Activated naive CD4-positive, alpha-beta T cell treated with anti-CD3 and anti-CD28 coated beads, Interleukin-2, amount 50 U/mL, for 72 hours (primary cell): Measurements from ENCODE around the gene SLC7A14. TPM values are rescaled to one million over a fixed set of nuclear protein-coding genes. Genes with fewer than 3 reads are reported as not detected.

ENCODE experiments used
- ATAC-seq, 2 donors: fragments of 150-1000 bp; cut with Tn5 transposase; 2 replicates each; pipeline ENCODE4 v1.10.0; 2021; ENCODE audit warnings: mild to moderate bottlenecking in 2 of 2, moderate library complexity in 2 of 2
- DNase-seq, 2 donors: peaks; one replicate each; pipeline ENCODE4 v3.0.0; 2021 to 2022; ENCODE audit warnings: low spot score in 2 of 2
- H3K27ac Mint-ChIP-seq, 2 donors: one replicate each; pipeline ENCODE4 v1.8.0; 2022; ENCODE audit warnings: mild to moderate bottlenecking in 2 of 2, mixed read lengths in 2 of 2
- H3K36me3 Mint-ChIP-seq, 2 donors: one replicate each; pipeline ENCODE4 v1.8.0; 2022; ENCODE audit warnings: mixed read lengths in 2 of 2
- H3K9me3 Mint-ChIP-seq, 2 donors: one replicate each; pipeline ENCODE4 v1.8.0; 2022; ENCODE audit warnings: mixed read lengths in 2 of 2
- total RNA-seq, 2 donors: library from RNA; stranded (reverse); gene quantifications; one replicate each; pipeline ENCODE4 v1.2.3, GENCODE V29; 2022

The SLC7A14 gene
- total RNA-seq, 2 donors from 2014 or later: not detected

- H3K36me3 Mint-ChIP-seq: no peaks in the 10 kb centered on the region
- no peak for ATAC-seq
- no peaks in the 10 kb centered on the region for H3K9me3 Mint-ChIP-seq
- DNase-seq: no peak
- H3K27ac Mint-ChIP-seq: no peak overlapping the region
Observed at GRCh38 chr3:170524073-170524472, 61.8 kb downstream of the SLC7A14 start.

GRCh38 chr3:170523248-170523647, 62.6 kb downstream of the SLC7A14 start:
- Mint-ChIP-seq H3K9me3 (no peaks in the 10 kb centered on the region), H3K27ac (no peak overlapping the region), H3K36me3 (no peaks in the 10 kb centered on the region)
- ATAC-seq: peak in 1 of 2 donors; percentile 47
- no peak for DNase-seq

GRCh38 chr3:170522201-170522600, 63.7 kb downstream of the SLC7A14 start:
- DNase-seq (no peak), ATAC-seq (no peak)
- Mint-ChIP-seq H3K36me3 (no peaks in the 10 kb centered on the region), H3K9me3 (no peaks in the 10 kb centered on the region), H3K27ac (no peak overlapping the region)

DNA sequence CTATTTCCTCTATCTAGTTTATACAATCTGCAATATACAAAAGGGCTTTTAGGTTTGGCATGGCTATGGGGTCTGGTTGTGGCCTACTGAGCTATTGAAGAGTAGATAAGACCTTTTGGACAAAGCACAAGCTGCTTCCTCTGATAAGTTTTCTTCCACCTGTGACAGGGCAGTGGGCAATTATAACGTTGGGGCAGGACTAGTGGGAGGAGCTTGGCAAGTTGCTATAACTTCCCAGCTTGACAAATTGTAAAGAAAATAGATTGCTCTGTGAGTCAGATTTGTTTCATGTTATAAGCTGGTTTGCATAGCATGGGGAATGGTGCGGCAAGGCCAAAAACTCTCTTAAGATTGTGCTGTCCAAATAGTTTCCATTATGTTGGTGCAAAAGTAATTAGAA, 64.9 kb downstream of the SLC7A14 start:
- H3K27ac Mint-ChIP-seq: no peak overlapping the region
- H3K9me3 Mint-ChIP-seq: no peaks in the 10 kb centered on the region
- no peaks in the 10 kb centered on the region for H3K36me3 Mint-ChIP-seq
- no peak for DNase-seq
- no peak for ATAC-seq

GRCh38 chr3:170517242-170517945, 68.5 kb downstream of the SLC7A14 start:
- DNase-seq: no peak
- no peak for ATAC-seq
- Mint-ChIP-seq H3K27ac (no peak overlapping the region), H3K9me3 (no peaks in the 10 kb centered on the region), H3K36me3 (no peaks in the 10 kb centered on the region)

DNA sequence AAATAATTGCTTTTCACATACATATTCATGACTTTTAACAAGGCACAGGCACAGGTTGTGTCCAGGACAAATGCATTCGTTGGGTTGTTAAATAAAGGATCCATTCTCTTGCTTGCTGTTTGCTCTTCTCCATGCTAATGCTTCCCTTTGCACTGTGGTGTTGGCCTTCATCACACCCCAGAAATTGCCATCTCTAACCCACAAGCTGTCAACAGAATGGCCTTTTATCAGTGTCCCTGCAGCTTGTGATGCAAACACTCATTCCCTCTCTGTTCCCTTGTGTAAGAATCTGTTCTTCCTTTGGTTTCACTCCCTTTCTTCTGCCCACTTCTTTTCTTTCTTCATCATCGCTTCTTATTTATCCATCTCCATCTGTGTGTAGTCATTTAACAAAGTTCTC, 72.2 kb downstream of the SLC7A14 start:
- ATAC-seq (no peak), DNase-seq (no peak)
- H3K9me3 Mint-ChIP-seq: no peaks in the 10 kb centered on the region
- H3K27ac Mint-ChIP-seq: no peak overlapping the region
- no peaks in the 10 kb centered on the region for H3K36me3 Mint-ChIP-seq

DNA sequence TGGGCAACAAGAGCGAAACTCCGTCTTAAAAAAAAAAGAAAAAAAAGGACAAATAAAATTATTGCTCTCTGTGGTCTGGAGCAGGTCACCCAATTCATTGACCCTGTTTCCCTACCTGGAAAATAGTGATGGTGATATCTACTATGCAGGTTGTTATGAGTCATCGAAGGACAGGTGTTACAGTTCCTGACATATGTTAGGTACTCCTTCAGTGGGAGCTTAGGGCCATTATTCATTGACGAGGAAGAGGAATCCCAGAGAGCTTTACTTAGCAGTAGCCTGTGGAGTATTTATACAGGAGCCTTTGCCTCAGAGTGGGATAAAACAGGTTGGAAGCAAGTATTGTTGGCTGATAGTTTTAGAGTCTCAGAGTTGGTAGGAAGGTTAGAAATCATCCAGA, 74.5 kb downstream of the SLC7A14 start:
- ATAC-seq (no peak), DNase-seq (no peak)
- Mint-ChIP-seq H3K36me3 (no peaks in the 10 kb centered on the region), H3K9me3 (no peaks in the 10 kb centered on the region), H3K27ac (no peak overlapping the region)

- no peaks in the 10 kb centered on the region for H3K9me3 Mint-ChIP-seq
- no peak for ATAC-seq
- no peaks in the 10 kb centered on the region for H3K36me3 Mint-ChIP-seq
- H3K27ac Mint-ChIP-seq: no peak overlapping the region
- no peak for DNase-seq
Observed at GRCh38 chr3:170508839-170509238, 77.0 kb downstream of the SLC7A14 start.

- H3K9me3 Mint-ChIP-seq: no peaks in the 10 kb centered on the region
- H3K27ac Mint-ChIP-seq: no peak overlapping the region
- DNase-seq: no peak
- ATAC-seq: no peak
- H3K36me3 Mint-ChIP-seq: no peaks in the 10 kb centered on the region
Observed at GRCh38 chr3:170508291-170508690, 77.6 kb downstream of the SLC7A14 start.

DNA sequence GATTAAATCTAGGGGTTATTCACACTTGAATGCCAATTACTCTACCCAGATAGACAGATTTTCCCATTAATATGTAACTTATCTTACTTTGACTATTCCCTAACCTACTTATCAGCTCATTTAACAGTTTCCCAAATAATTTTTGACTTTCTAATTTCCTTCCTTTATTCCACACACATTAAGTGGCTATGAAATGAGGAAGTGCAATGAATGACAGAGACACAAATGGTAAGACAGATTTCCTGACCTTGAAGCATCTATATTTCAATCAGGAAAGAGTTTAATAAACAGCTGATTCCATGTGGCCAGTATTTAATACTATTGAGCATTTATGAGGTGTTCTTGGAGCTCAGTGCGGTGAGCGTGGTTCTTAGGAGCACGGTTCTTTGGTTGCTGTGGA, 78.8 kb downstream of the SLC7A14 start:
- Mint-ChIP-seq H3K36me3 (no peaks in the 10 kb centered on the region), H3K9me3 (no peaks in the 10 kb centered on the region), H3K27ac (no peak overlapping the region)
- ATAC-seq (no peak), DNase-seq (no peak)

- H3K9me3 Mint-ChIP-seq: no peaks in the 10 kb centered on the region
- no peaks in the 10 kb centered on the region for H3K36me3 Mint-ChIP-seq
- H3K27ac Mint-ChIP-seq: no peak overlapping the region
- DNase-seq (no peak), ATAC-seq (no peak)
Observed at GRCh38 chr3:170506556-170506955, 79.3 kb downstream of the SLC7A14 start.

DNA sequence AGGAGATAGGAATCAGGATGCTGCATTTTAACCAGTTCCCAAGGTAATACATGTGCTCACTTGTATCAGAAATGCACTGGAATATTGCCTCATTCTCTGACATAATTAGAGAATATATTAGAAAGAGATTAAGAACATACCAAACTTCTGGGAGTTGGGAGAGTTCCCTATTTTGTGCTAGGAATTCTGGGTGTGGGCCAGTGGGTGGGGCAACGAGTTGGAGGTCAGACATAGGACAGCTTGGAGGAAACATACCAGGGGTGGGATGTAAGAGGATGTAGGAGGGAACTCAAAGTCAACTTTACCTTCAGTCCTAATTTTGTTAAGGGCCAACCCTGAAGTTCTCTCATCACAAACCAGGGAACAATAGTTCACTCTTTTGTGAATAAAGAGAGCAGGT, 83.6 kb downstream of the SLC7A14 start:
- no peak overlapping the region for H3K27ac Mint-ChIP-seq
- ATAC-seq: no peak
- DNase-seq: no peak

DNA sequence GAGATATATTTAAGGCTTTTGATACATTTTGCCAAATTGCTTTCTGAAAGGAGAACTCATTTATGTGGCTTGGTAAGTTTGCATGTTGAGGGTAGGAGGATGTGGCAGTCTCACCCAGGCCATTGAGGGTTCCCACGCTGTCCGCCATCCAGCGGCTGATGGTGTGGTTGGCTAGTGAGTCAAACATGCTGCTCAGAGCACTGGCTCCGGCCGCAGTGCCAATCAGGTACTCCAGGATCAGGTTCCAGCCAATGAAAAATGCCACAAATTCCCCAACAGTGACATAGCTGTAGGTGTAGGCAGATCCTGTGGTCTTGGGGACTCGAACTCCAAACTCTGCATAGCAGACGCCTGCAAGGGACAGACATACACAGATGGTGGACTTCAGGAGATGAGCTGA, 84.9 kb downstream of the SLC7A14 start:
- ATAC-seq: no peak
- Mint-ChIP-seq H3K27ac (no peak overlapping the region), H3K9me3 (no peaks in the 10 kb centered on the region), H3K36me3 (no peaks in the 10 kb centered on the region)
- DNase-seq: no peak

More for the DNA sequence above, 83.6 kb downstream of the SLC7A14 start:
- no peaks in the 10 kb centered on the region for H3K36me3 Mint-ChIP-seq
- no peaks in the 10 kb centered on the region for H3K9me3 Mint-ChIP-seq

- DNase-seq (no peak), ATAC-seq (no peak)
- Mint-ChIP-seq H3K27ac (no peak overlapping the region), H3K9me3 (no peaks in the 10 kb centered on the region), H3K36me3 (no peaks in the 10 kb centered on the region)
Observed at GRCh38 chr3:170500462-170500861, 85.4 kb downstream of the SLC7A14 start.

DNA sequence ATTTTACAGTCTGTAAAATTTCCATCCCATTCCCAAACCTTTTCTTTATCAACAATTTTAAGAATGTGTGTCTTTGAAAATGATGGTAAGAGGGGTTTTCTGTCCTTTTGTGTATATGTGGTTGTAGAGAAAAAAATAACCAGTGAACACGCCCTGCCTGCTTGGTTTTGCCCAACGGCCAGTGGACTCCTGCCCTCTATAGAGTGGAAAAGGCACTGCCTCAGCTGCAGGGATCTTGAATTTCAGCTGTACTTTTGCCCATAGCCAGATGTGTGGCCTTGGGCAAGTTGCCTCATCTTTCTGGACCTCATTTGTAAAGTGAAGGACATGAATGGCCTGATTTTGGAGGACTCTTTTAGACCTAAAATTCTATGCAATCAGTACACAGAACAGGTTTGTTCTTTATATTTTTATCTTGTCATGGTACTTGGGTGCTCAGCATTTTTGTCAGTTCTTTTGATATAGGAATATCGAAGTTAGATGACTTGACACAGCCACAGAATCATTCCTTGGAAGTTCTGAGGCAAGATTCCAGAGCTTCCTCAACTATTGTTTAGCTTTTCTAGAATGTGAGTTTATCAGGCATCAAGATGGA, 86.2 kb downstream of the SLC7A14 start:
- ATAC-seq: no peak
- DNase-seq: no peak
- H3K27ac Mint-ChIP-seq: no peak overlapping the region
- H3K36me3 Mint-ChIP-seq: no peaks in the 10 kb centered on the region
- no peaks in the 10 kb centered on the region for H3K9me3 Mint-ChIP-seq

DNA sequence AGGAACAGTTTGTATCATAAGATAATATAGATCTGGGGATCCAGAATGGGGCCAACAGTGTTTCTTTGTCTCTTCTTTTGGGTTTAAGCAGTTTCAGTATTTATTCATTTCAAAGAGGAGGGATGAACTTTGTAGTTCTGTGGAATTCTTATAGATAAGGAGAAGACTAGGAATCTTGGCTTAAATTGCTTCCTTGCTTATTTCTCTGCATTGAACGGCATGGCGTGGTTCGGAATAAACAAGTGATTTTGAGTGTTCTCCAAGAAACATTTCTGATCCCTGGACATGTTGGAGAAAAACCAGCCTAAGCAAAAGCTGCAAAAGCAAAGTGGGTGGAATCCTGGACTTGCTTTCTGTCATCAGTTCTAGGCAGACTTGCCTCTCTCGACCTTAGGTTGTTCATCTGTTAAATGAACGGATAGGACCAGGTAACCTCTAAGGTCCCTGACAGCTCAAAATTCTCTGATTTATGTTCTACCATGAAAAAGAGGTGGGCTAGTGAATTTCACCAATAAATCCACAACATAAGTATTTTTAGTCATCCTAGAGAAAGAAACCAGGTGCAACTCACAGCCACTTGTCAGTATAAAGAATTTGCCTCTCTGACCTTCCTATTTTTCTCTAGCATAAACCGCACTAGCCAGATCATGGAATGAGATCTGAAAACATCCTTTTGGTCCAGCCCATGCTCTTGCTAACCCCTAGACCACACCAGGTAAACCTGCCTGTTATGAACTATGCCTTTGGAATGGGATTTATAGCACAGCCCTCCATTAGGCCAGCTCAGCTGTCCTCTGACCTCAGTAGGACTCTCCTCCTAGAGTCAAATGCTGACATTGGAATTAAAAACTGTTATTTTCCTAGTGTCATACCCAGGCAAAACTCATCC, 88.4 kb downstream of the SLC7A14 start:
- H3K36me3 Mint-ChIP-seq: no peaks in the 10 kb centered on the region
- H3K9me3 Mint-ChIP-seq: no peaks in the 10 kb centered on the region

GRCh38 chr3:170496868-170497140, 89.1 kb downstream of the SLC7A14 start:
- no peak for ATAC-seq
- Mint-ChIP-seq H3K27ac (no peak overlapping the region), H3K36me3 (no peaks in the 10 kb centered on the region), H3K9me3 (no peaks in the 10 kb centered on the region)
- no peak for DNase-seq

More for the DNA sequence above, 88.4 kb downstream of the SLC7A14 start:
- DNase-seq: no peak
- H3K27ac Mint-ChIP-seq: no peak overlapping the region
- no peak for ATAC-seq
